Activated B cell treated with CpG ODN at 0.5 μM for 24 hours (primary cell): ENCODE results near the gene IGF2. TPM values are rescaled to one million over a fixed set of nuclear protein-coding genes. Genes with fewer than 3 reads are reported as not detected.

Source experiments
- ATAC-seq: fragments of 200-7000 bp; cut with Tn5 transposase; one replicate; pipeline ENCODE4 v1.10.0; 2021; ENCODE audit warnings: low read depth, mild to moderate bottlenecking, moderate library complexity
- CTCF ChIA-PET: fragments of 350-600 bp; sonication (Branson Sonifier 250); formaldehyde crosslinking; loops from one replicate; lab custom pipeline; 2021; ENCODE audit warnings: antibody characterized with exemption; lab: Charles Lee
- POLR2A ChIA-PET: fragments of 350-600 bp; sonication (Branson Sonifier 250); formaldehyde crosslinking; loops from one replicate; lab custom pipeline; 2021; ENCODE audit warnings: antibody characterized with exemption; lab: Charles Lee
- DNase-seq: peaks from one replicate; pipeline ENCODE4 v3.0.0; 2022
- H3K27ac Mint-ChIP-seq: one replicate; pipeline ENCODE4 v1.8.0; 2020; ENCODE audit warnings: mixed read lengths
- H3K27me3 Mint-ChIP-seq: one replicate; pipeline ENCODE4 v1.8.0; 2021; ENCODE audit warnings: mixed read lengths
- H3K36me3 Mint-ChIP-seq: one replicate; pipeline ENCODE4 v1.8.0; 2021; ENCODE audit warnings: low read depth, mixed read lengths
- H3K4me1 Mint-ChIP-seq: one replicate; pipeline ENCODE4 v1.8.0; 2021; ENCODE audit warnings: mixed read lengths
- H3K4me3 Mint-ChIP-seq: one replicate; pipeline ENCODE4 v1.8.0; 2020; ENCODE audit warnings: mild to moderate bottlenecking, mixed read lengths
- H3K9me3 Mint-ChIP-seq: one replicate; pipeline ENCODE4 v1.8.0; 2020; ENCODE audit warnings: mixed read lengths
- CTCF ChIP-seq: fragments of 200-600 bp; IDR thresholded peaks from one replicate; pipeline ENCODE4 v1.8.0; 2022; ENCODE audit warnings: antibody characterized with exemption, mild to moderate bottlenecking
- intact Hi-C: fragments of 100-400 bp; cut with micrococcal nuclease; formaldehyde crosslinking; loops from one replicate; pipeline ENCODE4 v1.15.1; 2024
- total RNA-seq: library from RNA; stranded (reverse); gene quantifications from 2 replicates; pipeline ENCODE4 v1.2.3, GENCODE V29; 2022

Gene IGF2
- total RNA-seq, 1 donor from 2014 or later: not detected

- H3K4me1 Mint-ChIP-seq: peaks cover 12% of the 10 kb centered on the region
- H3K36me3 Mint-ChIP-seq: no peaks in the 10 kb centered on the region
- intact Hi-C loops: no loop called here
- no peak for ATAC-seq
- no peak overlapping the region for H3K27ac Mint-ChIP-seq
- no peaks in the 10 kb centered on the region for H3K9me3 Mint-ChIP-seq
- peaks cover 48% of the 10 kb centered on the region for H3K27me3 Mint-ChIP-seq
- POLR2A ChIA-PET: no interaction called here
- DNase-seq: no peak
- TF ChIP-seq CTCF: no peak
- CTCF ChIA-PET: interaction anchor here (0.9 to 8.6 kb wide), 7 partner anchors 112 to 496 kb away, joined by 3 to 184 read pairs (median 28); no protein-coding TSS in a partner anchor
- H3K4me3 Mint-ChIP-seq: no peak overlapping the region
These were observed 10.3 kb upstream of the IGF2 start for GRCh38 chr11:2149460-2149859.

- ChIA-PET CTCF (interaction anchor here (6.5 to 8.6 kb wide), 2 partner anchors 111 to 456 kb away, joined by 132 to 184 read pairs; no protein-coding TSS in a partner anchor), POLR2A (no interaction called here)
- Mint-ChIP-seq H3K36me3 (no peaks in the 10 kb centered on the region), H3K9me3 (no peaks in the 10 kb centered on the region), H3K27me3 (peaks cover 52% of the 10 kb centered on the region), H3K4me1 (peaks cover 12% of the 10 kb centered on the region), H3K4me3 (no peak overlapping the region), H3K27ac (no peak overlapping the region)
- ATAC-seq: no peak
- DNase-seq: no peak
- intact Hi-C loops: no loop called here
- no peak for TF ChIP-seq CTCF
These were observed 9.4 kb upstream of the IGF2 start for GRCh38 chr11:2148595-2148994.

- no peak for TF ChIP-seq CTCF
- ATAC-seq: no peak
- ChIA-PET CTCF (interaction anchor here (1.3 to 8.6 kb wide), 2 partner anchors 110 to 454 kb away, joined by 5 to 184 read pairs; no protein-coding TSS in a partner anchor), POLR2A (interaction anchor here (1.0 kb wide), 1 partner anchor 297 kb away, joined by 3 read pairs; no protein-coding TSS in a partner anchor)
- Mint-ChIP-seq H3K9me3 (no peaks in the 10 kb centered on the region), H3K27me3 (peaks cover 62% of the 10 kb centered on the region), H3K4me3 (no peak overlapping the region), H3K4me1 (peaks cover 22% of the 10 kb centered on the region), H3K36me3 (no peaks in the 10 kb centered on the region), H3K27ac (no peak overlapping the region)
- no peak for DNase-seq
- intact Hi-C loops: no loop called here
These were observed 8.2 kb upstream of the IGF2 start for GRCh38 chr11:2147391-2147790.

- no peak for TF ChIP-seq CTCF
- peaks cover 18% of the 10 kb centered on the region for H3K4me1 Mint-ChIP-seq
- H3K27ac Mint-ChIP-seq: no peak overlapping the region
- DNase-seq (no peak), ATAC-seq (no peak)
- no peaks in the 10 kb centered on the region for H3K36me3 Mint-ChIP-seq
- no peaks in the 10 kb centered on the region for H3K9me3 Mint-ChIP-seq
- intact Hi-C loops: no loop called here
- ChIA-PET POLR2A (no interaction called here), CTCF (no interaction called here)
- H3K4me3 Mint-ChIP-seq: no peak overlapping the region
- H3K27me3 Mint-ChIP-seq: peaks cover 68% of the 10 kb centered on the region
These were observed 6.9 kb upstream of the IGF2 start for GRCh38 chr11:2146051-2146450.

GRCh38 chr11:2144544-2145248 lies 5.5 kb upstream of the IGF2 start:
- POLR2A ChIA-PET: no interaction called here
- Mint-ChIP-seq H3K36me3 (no peaks in the 10 kb centered on the region), H3K9me3 (no peaks in the 10 kb centered on the region), H3K4me3 (no peak overlapping the region), H3K4me1 (peaks cover 20% of the 10 kb centered on the region), H3K27me3 (peaks cover 57% of the 10 kb centered on the region), H3K27ac (no peak overlapping the region)
- TF ChIP-seq CTCF: no peak
- DNase-seq: no peak
- CTCF ChIA-PET: interaction anchor here (1.2 kb wide), 1 partner anchor 492 kb away, joined by 3 read pairs; no protein-coding TSS in a partner anchor
- no peak for ATAC-seq
- intact Hi-C loops: loop anchor here (5.0 kb wide), 2 partner anchors 248 to 292 kb away; partner anchors contain the start of gene LSP1
